ENCODE results near the gene NPC1L1.

The NPC1L1 gene

DNA sequence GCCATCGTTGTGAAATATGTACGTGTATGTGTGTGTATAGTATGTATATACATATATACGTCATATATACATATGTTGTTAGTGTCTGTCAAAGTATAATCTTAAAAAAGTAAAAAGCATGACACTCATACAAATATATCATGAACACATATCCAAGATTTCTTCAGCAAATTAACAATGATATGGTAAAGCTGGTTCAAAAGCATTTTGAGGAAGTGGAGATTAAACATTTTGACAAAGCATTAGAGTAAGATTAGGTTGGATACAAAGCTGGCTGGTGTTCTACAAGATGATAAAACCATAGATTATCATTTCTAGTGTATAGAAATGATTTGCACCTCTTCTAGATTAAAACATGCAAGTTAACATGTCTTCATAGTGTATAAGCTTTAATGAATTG is 49.9 kb downstream of the NPC1L1 start:
- H3K4me2 ChIP-seq (ENCODE audit: low read length), result no peak overlapping the region
- no peak overlapping the region for H3K4ac ChIP-seq (ENCODE audit: low read depth, low read length)
- H3K14ac ChIP-seq (ENCODE audit: low read length), result no peak overlapping the region
- H3K23ac ChIP-seq (ENCODE audit: low read length), result no peak overlapping the region
- H4K12ac ChIP-seq (ENCODE audit: low read depth, low read length), result no peak overlapping the region
- H3K79me1 ChIP-seq (ENCODE audit: low read length), result peaks cover 9% of the 10 kb centered on the region
- no CpG with 5 or more reads among the region's 3 CpGs for WGBS (ENCODE audit: extremely low coverage, insufficient coverage, insufficient read length)
- no peaks in the 10 kb centered on the region for H3K27me3 ChIP-seq (ENCODE audit: insufficient read depth, low read length)
- no peak overlapping the region for H2AFZ ChIP-seq (ENCODE audit: insufficient read depth, low read length, poor library complexity)
- H2AK5ac ChIP-seq (ENCODE audit: low read length), result no peak overlapping the region
- DNase-seq, result no peak
- H3K18ac ChIP-seq (ENCODE audit: low read length), result no peak overlapping the region
- no peaks in the 10 kb centered on the region for H3K9me3 ChIP-seq (ENCODE audit: insufficient read depth, low read depth, low read length)
- H3K9ac ChIP-seq (ENCODE audit: low read length), result no peak overlapping the region
- peaks cover 2 to 3% of the 10 kb centered on the region in 2 experiments for H3K4me1 ChIP-seq (ENCODE audit: control insufficient read depth in 1 of 2, insufficient read depth in 2 of 2, low read length in 2 of 2)
- H2BK12ac ChIP-seq (ENCODE audit: low read length), result no peak overlapping the region
- no peaks in the 10 kb centered on the region for H3K36me3 ChIP-seq (ENCODE audit: control insufficient read depth in 1 of 2, insufficient read depth in 2 of 2, low read length in 2 of 2)
- H4K91ac ChIP-seq (ENCODE audit: low read depth, low read length), result no peak overlapping the region
- H2BK120ac ChIP-seq (ENCODE audit: insufficient read depth, low read length, poor library complexity), result no peak overlapping the region
- H3K27ac ChIP-seq (ENCODE audit: low read depth, low read length), result no peak overlapping the region
- H4K8ac ChIP-seq (ENCODE audit: low read depth, low read length), result no peak overlapping the region
- H3K4me3 ChIP-seq (ENCODE audit: low read depth, low read length), result no peak overlapping the region
- H2BK5ac ChIP-seq (ENCODE audit: low read depth, low read length, poor library complexity), result no peak overlapping the region
- H3K79me2 ChIP-seq (ENCODE audit: control insufficient read depth, insufficient read depth, low read length, poor library complexity), result peaks cover 8% of the 10 kb centered on the region

DNA sequence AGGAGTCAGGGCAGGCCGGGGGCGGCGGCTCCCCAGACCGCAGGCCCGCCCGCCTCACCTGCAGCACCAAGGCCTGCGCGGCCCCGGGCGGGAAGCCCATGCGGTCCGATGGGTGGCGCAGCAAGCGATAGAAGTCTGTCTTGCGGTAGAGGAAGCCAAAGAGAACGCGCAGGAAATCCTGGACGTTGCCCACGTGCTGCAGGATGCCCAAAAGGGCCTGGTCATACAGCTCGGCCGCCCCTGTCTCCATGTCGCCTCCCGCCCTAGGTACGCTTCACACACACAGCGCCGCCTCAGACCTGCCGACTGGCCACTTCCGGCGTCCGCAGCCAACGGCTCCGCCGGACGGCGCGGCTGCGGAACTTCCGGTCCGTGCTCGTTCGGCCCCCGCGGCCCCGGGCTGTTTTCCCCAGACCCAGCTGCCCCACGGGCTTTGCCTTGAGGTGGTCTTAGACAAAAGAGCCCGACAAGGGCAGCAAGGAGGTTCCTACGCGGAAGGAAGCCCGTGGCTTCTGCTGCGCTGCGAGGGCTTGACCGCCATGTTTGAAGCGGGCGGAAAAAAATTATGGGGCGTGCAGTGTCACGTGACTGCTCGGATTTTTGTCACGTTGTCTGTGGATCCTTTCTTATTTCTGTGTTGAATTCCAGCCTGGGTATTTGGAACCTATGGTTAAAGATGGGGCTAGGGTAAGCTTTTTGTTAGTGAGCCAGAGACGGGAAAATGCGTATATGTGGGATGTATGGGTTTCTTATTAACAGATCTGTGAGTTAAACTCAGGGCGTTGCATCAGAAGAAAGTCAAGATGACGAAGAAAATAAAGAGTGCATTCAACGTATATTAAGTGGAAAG is 50.6 kb downstream of the NPC1L1 start, which contains the start of gene NUDCD3:
TSS of gene NUDCD3 (minus strand) at position 308 of the 850 bp plus-strand sequence. CDS start at position 250, 58 bp downstream.
- no peak within 1 kb of the TSS for H2BK12ac ChIP-seq (ENCODE audit: low read length)
- H3K9me3 ChIP-seq (ENCODE audit: insufficient read depth, low read depth, low read length), result no peaks in the 10 kb centered on the region
- H2AK5ac ChIP-seq (ENCODE audit: low read length), result peak within 1 kb of the TSS; percentile 31
- peaks cover 9% of the 10 kb centered on the region for H3K79me1 ChIP-seq (ENCODE audit: low read length)
- peaks cover 0 to 3% of the 10 kb centered on the region in 2 experiments for H3K36me3 ChIP-seq (ENCODE audit: control insufficient read depth in 1 of 2, insufficient read depth in 2 of 2, low read length in 2 of 2)
- peak within 1 kb of the TSS; percentile 98 for H2BK120ac ChIP-seq (ENCODE audit: insufficient read depth, low read length, poor library complexity)
- peak within 1 kb of the TSS; percentile 90 for H3K14ac ChIP-seq (ENCODE audit: low read length)
- peak; percentile 77 to 91 for DNase-seq
- H3K79me2 ChIP-seq (ENCODE audit: control insufficient read depth, insufficient read depth, low read length, poor library complexity), result peaks cover 11% of the 10 kb centered on the region
- peak within 1 kb of the TSS; percentile 86 for H4K91ac ChIP-seq (ENCODE audit: low read depth, low read length)
- H3K4me2 ChIP-seq (ENCODE audit: low read length), result peak within 1 kb of the TSS; percentile 71
- WGBS (ENCODE audit: extremely low coverage, insufficient coverage, insufficient read length), result no CpG with 5 or more reads among the region's 63 CpGs
- peak within 1 kb of the TSS; percentile 99 for H3K27ac ChIP-seq (ENCODE audit: low read depth, low read length)
- peak within 1 kb of the TSS; percentile 96 for H4K8ac ChIP-seq (ENCODE audit: low read depth, low read length)
- H2BK5ac ChIP-seq (ENCODE audit: low read depth, low read length, poor library complexity), result peak within 1 kb of the TSS; percentile 99
- peak within 1 kb of the TSS; percentile 91 for H4K12ac ChIP-seq (ENCODE audit: low read depth, low read length)
- H3K23ac ChIP-seq (ENCODE audit: low read length), result no peak within 1 kb of the TSS
- H3K9ac ChIP-seq (ENCODE audit: low read length), result peak within 1 kb of the TSS; percentile 93
- peak within 1 kb of the TSS; percentile 94 for H2AFZ ChIP-seq (ENCODE audit: insufficient read depth, low read length, poor library complexity)
- peak within 1 kb of the TSS; percentile 53 for H3K4ac ChIP-seq (ENCODE audit: low read depth, low read length)
- peak within 1 kb of the TSS; percentile 85 for H3K18ac ChIP-seq (ENCODE audit: low read length)
- H3K4me1 ChIP-seq (ENCODE audit: control insufficient read depth in 1 of 2, insufficient read depth in 2 of 2, low read length in 2 of 2), result peaks cover 2 to 3% of the 10 kb centered on the region in 2 experiments
- peak within 1 kb of the TSS; percentile 95 for H3K4me3 ChIP-seq (ENCODE audit: low read depth, low read length)
- no peaks in the 10 kb centered on the region for H3K27me3 ChIP-seq (ENCODE audit: insufficient read depth, low read length)

DNA sequence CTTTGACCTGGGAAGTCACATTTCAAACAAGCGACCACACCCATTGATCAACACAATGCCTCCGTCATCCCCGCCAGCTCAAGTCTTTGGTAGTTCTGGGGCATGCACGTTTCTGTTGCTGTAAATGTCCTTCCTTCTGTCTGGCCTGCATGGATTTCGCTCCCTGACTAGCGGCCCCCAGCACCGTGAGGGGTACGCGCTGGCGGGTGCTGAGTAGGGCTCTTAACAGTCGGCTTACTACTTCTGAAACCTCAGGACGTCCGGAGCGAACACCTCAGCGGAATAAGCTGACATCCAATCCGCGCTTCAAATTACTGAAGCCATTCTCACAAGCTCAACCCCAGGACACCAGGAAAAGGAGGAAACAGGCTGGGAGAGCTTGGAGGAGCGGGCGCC is 51.2 kb downstream of the NPC1L1 start:
- H2AK5ac ChIP-seq (ENCODE audit: low read length), result peak overlapping the region; percentile 31
- H2AFZ ChIP-seq (ENCODE audit: insufficient read depth, low read length, poor library complexity), result peak overlapping the region; percentile 94
- H2BK5ac ChIP-seq (ENCODE audit: low read depth, low read length, poor library complexity), result peak overlapping the region; percentile 25
- peak overlapping the region; percentile 53 for H3K4ac ChIP-seq (ENCODE audit: low read depth, low read length)
- peak overlapping the region; percentile 93 for H3K9ac ChIP-seq (ENCODE audit: low read length)
- H3K4me1 ChIP-seq (ENCODE audit: control insufficient read depth in 1 of 2, insufficient read depth in 2 of 2, low read length in 2 of 2), result peaks cover 2 to 3% of the 10 kb centered on the region in 2 experiments
- H3K4me3 ChIP-seq (ENCODE audit: low read depth, low read length), result peak overlapping the region; percentile 95
- peaks cover 9% of the 10 kb centered on the region for H3K79me1 ChIP-seq (ENCODE audit: low read length)
- peaks cover 11% of the 10 kb centered on the region for H3K79me2 ChIP-seq (ENCODE audit: control insufficient read depth, insufficient read depth, low read length, poor library complexity)
- H3K18ac ChIP-seq (ENCODE audit: low read length), result peak overlapping the region; percentile 78
- no CpG with 5 or more reads among the region's 19 CpGs for WGBS (ENCODE audit: extremely low coverage, insufficient coverage, insufficient read length)
- H3K9me3 ChIP-seq (ENCODE audit: insufficient read depth, low read depth, low read length), result no peaks in the 10 kb centered on the region
- peaks cover under 1 to 6% of the 10 kb centered on the region in 2 experiments for H3K36me3 ChIP-seq (ENCODE audit: control insufficient read depth in 1 of 2, insufficient read depth in 2 of 2, low read length in 2 of 2)
- peak overlapping the region; percentile 96 for H4K8ac ChIP-seq (ENCODE audit: low read depth, low read length)
- no peak overlapping the region for H3K23ac ChIP-seq (ENCODE audit: low read length)
- peak overlapping the region; percentile 99 for H3K27ac ChIP-seq (ENCODE audit: low read depth, low read length)
- peak overlapping the region; percentile 71 for H3K4me2 ChIP-seq (ENCODE audit: low read length)
- H2BK120ac ChIP-seq (ENCODE audit: insufficient read depth, low read length, poor library complexity), result peak overlapping the region; percentile 74
- H4K12ac ChIP-seq (ENCODE audit: low read depth, low read length), result peak overlapping the region; percentile 33
- H3K14ac ChIP-seq (ENCODE audit: low read length), result peak overlapping the region; percentile 78
- no peaks in the 10 kb centered on the region for H3K27me3 ChIP-seq (ENCODE audit: insufficient read depth, low read length)
- DNase-seq, result no peak
- no peak overlapping the region for H2BK12ac ChIP-seq (ENCODE audit: low read length)
- peak overlapping the region; percentile 86 for H4K91ac ChIP-seq (ENCODE audit: low read depth, low read length)

DNA sequence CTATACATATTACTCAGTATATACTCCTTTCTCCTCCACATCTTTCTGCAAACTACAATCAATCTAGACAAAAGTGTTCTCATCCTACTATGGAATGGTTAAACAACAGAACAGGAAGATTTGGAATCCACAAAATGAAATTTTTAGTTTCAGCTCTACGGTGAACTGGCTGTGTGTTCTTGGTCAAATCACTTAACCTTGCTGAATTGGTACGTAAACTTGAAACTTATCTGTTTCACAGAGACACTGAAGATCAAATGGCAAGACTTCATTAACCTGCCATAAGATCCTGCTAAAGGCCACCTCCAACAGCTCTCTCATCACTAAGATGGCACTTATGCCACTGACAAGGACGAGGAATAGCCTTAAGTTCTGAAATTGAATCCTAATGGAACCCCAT is 52.2 kb downstream of the NPC1L1 start:
- Histone ChIP-seq H2BK5ac (ENCODE audit: low read depth, low read length, poor library complexity) (no peak overlapping the region), H4K8ac (ENCODE audit: low read depth, low read length) (no peak overlapping the region), H3K27ac (ENCODE audit: low read depth, low read length) (no peak overlapping the region), H3K27me3 (ENCODE audit: insufficient read depth, low read length) (no peaks in the 10 kb centered on the region), H3K36me3 (ENCODE audit: control insufficient read depth in 1 of 2, insufficient read depth in 2 of 2, low read length in 2 of 2) (peaks cover 4 to 14% of the 10 kb centered on the region in 2 experiments), H3K4me2 (ENCODE audit: low read length) (peak overlapping the region; percentile 28), H2AFZ (ENCODE audit: insufficient read depth, low read length, poor library complexity) (no peak overlapping the region), H4K91ac (ENCODE audit: low read depth, low read length) (no peak overlapping the region), H2BK120ac (ENCODE audit: insufficient read depth, low read length, poor library complexity) (no peak overlapping the region), H3K14ac (ENCODE audit: low read length) (no peak overlapping the region), H3K9ac (ENCODE audit: low read length) (no peak overlapping the region), H3K79me2 (ENCODE audit: control insufficient read depth, insufficient read depth, low read length, poor library complexity) (peaks cover 11% of the 10 kb centered on the region), H3K4me3 (ENCODE audit: low read depth, low read length) (no peak overlapping the region), H2BK12ac (ENCODE audit: low read length) (no peak overlapping the region), H4K12ac (ENCODE audit: low read depth, low read length) (no peak overlapping the region), H3K23ac (ENCODE audit: low read length) (no peak overlapping the region), H3K9me3 (ENCODE audit: insufficient read depth, low read depth, low read length) (no peaks in the 10 kb centered on the region), H2AK5ac (ENCODE audit: low read length) (no peak overlapping the region), H3K18ac (ENCODE audit: low read length) (no peak overlapping the region), H3K4ac (ENCODE audit: low read depth, low read length) (peak overlapping the region; percentile 58), H3K4me1 (ENCODE audit: control insufficient read depth in 1 of 2, insufficient read depth in 2 of 2, low read length in 2 of 2) (peaks cover 2 to 3% of the 10 kb centered on the region in 2 experiments), H3K79me1 (ENCODE audit: low read length) (peaks cover 9% of the 10 kb centered on the region)
- WGBS (ENCODE audit: extremely low coverage, insufficient coverage, insufficient read length), result no CpG with 5 or more reads among the region's 3 CpGs
- no peak for DNase-seq

Data from trophoblast cell (in vitro differentiated cells and primary cell).